ENCODE results near the gene ADAT2.

The ADAT2 gene

DNA sequence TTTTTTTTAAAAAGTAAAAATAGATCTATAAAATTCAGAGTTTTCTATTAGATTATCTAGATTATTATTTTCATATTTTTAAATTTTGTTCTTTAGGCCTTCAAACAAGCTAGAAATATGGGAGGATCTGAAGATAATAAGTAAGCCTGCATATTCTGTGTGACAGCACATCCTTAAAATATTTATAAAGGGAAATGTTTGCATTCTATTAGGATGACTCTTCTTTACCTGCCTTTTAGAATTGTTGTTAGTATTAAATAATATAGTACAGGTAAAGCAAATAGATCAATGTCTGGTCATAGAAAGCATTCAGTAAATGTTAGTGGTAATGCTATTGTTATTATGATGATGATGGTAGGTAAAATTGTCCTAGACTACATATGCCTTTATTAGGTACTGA, 17.5 kb upstream of the ADAT2 start:
- TF ChIP-seq, protein P1, sequence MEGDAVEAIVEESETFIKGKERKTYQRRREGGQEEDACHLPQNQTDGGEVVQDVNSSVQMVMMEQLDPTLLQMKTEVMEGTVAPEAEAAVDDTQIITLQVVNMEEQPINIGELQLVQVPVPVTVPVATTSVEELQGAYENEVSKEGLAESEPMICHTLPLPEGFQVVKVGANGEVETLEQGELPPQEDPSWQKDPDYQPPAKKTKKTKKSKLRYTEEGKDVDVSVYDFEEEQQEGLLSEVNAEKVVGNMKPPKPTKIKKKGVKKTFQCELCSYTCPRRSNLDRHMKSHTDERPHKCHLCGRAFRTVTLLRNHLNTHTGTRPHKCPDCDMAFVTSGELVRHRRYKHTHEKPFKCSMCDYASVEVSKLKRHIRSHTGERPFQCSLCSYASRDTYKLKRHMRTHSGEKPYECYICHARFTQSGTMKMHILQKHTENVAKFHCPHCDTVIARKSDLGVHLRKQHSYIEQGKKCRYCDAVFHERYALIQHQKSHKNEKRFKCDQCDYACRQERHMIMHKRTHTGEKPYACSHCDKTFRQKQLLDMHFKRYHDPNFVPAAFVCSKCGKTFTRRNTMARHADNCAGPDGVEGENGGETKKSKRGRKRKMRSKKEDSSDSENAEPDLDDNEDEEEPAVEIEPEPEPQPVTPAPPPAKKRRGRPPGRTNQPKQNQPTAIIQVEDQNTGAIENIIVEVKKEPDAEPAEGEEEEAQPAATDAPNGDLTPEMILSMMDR (IDR thresholded peaks at IDR 0.05; ENCODE audit: low read depth, low read length, missing control alignments): no peak
- no peak overlapping the region for H3K27ac ChIP-seq
- in situ Hi-C loops (cut with HindIII; ENCODE audit: low pct_ligation_motif_present, low sequenced_read_pairs): no loop called here

DNA sequence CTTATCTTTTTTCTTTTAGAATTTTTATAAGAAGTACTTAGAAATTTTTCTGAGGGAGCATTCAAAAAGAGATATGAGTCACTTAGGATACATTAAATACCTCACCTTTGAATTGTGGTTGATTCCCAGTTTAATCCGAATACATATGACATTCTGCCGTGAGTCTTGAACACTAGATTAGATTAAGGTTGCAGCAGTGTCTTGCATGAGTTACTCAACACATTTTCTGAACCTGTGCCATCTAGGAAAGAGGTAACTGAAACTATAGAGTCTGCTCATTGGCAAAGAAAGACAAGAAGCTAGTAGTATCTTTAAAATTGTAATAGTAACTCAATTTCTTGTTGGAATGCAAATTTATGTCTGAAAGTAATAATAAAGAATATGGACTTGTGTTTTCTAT, 15.1 kb upstream of the ADAT2 start:
- in situ Hi-C loops (cut with HindIII; ENCODE audit: low pct_ligation_motif_present, low sequenced_read_pairs): no loop called here
- Histone ChIP-seq H3K27ac (no peak overlapping the region), H3K36me3 (replicated peaks) (peaks cover 2% of the 10 kb centered on the region), H3K27me3 (replicated peaks) (no peaks in the 10 kb centered on the region), H3K4me3 (ENCODE audit: low read depth, low read length) (no peak overlapping the region)
- no peak for DNase-seq
- TF ChIP-seq, protein P1 (IDR thresholded peaks at IDR 0.05; ENCODE audit: low read depth, low read length, missing control alignments): no peak

More for the DNA sequence above, 17.5 kb upstream of the ADAT2 start:
- Histone ChIP-seq H3K4me3 (ENCODE audit: low read depth, low read length) (no peak overlapping the region), H3K27me3 (replicated peaks) (no peaks in the 10 kb centered on the region), H3K36me3 (replicated peaks) (peaks cover 2% of the 10 kb centered on the region)
- DNase-seq: no peak

DNA sequence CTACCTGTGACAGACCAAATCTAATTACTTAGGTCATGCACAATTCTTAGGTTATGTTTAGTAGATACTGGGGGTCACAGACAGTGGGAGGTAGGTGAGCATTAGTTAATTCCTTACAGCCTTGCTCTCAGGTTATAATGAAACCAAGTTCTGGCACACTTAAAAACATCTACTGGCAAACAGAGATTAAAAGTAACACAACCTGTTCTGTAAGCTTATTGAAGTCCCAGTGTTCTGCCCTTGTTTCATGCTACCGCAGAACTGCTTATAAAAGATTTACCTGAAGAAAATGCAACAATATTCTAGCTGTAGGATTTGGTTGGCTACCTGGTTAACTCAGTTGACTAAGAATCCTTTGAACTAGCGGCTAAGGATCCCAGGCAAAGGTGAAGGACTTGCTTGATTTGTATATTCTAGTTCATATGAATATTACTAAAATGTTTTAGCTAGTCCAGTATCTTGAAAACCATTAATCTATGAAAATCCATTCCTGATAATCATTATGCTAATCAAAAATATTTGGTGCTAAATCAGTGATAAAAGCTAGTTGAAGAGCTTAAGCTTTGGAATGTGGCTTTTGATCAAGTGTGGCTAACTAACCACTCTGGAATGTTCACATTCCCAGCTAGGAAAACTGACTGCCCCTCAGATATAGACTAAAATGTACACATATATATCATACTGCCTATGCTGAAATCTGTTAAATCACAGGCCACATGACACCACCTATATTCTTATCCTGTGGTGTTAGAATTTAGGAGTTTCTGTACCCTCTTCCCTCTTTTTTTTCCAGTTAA, 7.3 kb upstream of the ADAT2 start:
- in situ Hi-C loops (cut with HindIII; ENCODE audit: low pct_ligation_motif_present, low sequenced_read_pairs): no loop called here
- DNase-seq: no peak
- no peak overlapping the region for H3K4me3 ChIP-seq (ENCODE audit: low read depth, low read length)
- TF ChIP-seq, protein P1 (IDR thresholded peaks at IDR 0.05; ENCODE audit: low read depth, low read length, missing control alignments): no peak
- H3K27me3 ChIP-seq (replicated peaks): no peaks in the 10 kb centered on the region
- no peak overlapping the region for H3K27ac ChIP-seq
- no peaks in the 10 kb centered on the region for H3K36me3 ChIP-seq (replicated peaks)

DNA sequence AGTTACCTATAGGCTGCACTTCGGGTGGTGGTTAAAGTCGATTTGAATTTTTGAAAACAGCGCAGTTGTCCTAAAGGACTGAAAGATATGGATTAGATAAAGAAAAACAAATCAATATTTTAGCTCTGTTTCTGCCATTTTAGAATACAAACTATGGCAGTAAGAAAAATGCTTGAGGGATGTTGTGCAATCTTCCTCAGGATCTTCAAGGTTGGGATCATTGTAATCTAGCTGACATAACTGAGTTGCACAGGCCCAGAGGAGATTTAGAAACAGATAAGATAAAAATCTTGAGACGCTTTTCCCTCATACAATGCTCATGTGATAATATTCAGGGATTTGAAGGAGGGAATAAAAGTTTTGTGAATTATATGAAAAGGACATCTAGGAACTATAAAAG, 1.0 kb upstream of the ADAT2 start:
- no peaks in the 10 kb centered on the region for H3K27me3 ChIP-seq (replicated peaks)
- TF ChIP-seq, protein P1 (IDR thresholded peaks at IDR 0.05; ENCODE audit: low read depth, low read length, missing control alignments): no peak
- no peak overlapping the region for H3K27ac ChIP-seq
- peak overlapping the region; percentile 92 for H3K4me3 ChIP-seq (ENCODE audit: low read depth, low read length)
- DNase-seq: no peak
- H3K36me3 ChIP-seq (replicated peaks): no peaks in the 10 kb centered on the region
- in situ Hi-C loops (cut with HindIII; ENCODE audit: low pct_ligation_motif_present, low sequenced_read_pairs): no loop called here

DNA sequence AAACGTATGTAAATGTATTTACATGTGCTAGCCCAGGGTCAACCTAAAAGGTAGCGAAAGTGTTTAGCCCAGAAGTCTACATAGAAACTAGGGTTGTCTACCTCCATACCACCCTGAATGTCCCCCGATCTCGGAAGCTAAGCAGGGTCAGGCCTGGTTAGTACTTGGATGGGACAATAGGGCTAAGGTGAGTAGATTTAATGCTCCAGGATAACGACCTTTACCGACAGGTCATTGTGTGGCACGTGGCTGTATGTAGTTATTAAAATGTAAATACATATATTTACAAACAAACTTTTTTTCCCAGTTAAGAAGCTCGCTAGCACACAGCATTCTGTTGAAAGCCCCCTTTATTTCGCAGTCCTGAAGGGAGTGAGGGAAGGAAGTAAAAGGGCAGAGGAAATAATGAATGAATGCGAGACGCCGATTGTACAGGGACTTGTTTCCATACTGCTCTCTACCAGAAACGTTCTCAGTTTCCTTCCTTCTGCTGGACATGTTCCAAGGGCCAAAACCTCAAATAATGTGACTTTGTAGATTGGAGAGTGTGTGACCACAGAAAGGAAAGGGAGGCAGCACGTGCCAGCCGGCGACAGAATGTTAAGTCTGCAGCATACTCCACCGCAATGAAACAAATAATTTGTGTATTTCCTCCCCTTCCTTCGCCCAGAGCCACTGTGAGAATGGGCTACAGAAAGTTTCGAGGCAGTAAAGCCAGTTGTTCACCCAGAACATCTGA, 612 bp downstream of the ADAT2 start:
- peak overlapping the region; percentile 92 for H3K4me3 ChIP-seq (ENCODE audit: low read depth, low read length)
- no peaks in the 10 kb centered on the region for H3K36me3 ChIP-seq (replicated peaks)
- in situ Hi-C loops (cut with HindIII; ENCODE audit: low pct_ligation_motif_present, low sequenced_read_pairs): no loop called here
- TF ChIP-seq, protein P1 (IDR thresholded peaks at IDR 0.05; ENCODE audit: low read depth, low read length, missing control alignments): no peak
- H3K27me3 ChIP-seq (replicated peaks): no peaks in the 10 kb centered on the region
- H3K27ac ChIP-seq: peak overlapping the region; percentile 49
- DNase-seq: peak; percentile 45
